H7 (cell line): ENCODE results near the gene TOPORS. TPM values are rescaled to one million over a fixed set of nuclear protein-coding genes. Genes with fewer than 3 reads are reported as not detected.
"Not testable (repeated sequence)": the region's sequence is repeated elsewhere in the genome, so short reads cannot be mapped to it uniquely, and the experiment has no call there.

Experiments used
- DNase-seq: peaks from one replicate; pipeline ENCODE4 v3.0.0; 2012
- H3K27me3 ChIP-seq: 2 replicates; pipeline ENCODE4 v1.6.0; 2011; ENCODE audit warnings: mild to moderate bottlenecking, low read length; ENCODE audit not compliant: control insufficient read depth, insufficient read depth
- H3K36me3 ChIP-seq: replicated peaks from 2 replicates; pipeline ENCODE4 v1.5.1; 2011; ENCODE audit warnings: low read length; ENCODE audit not compliant: control insufficient read depth, insufficient read depth
- H3K4me3 ChIP-seq: 2 replicates; pipeline ENCODE4 v1.5.1; 2011; ENCODE audit warnings: low read depth, mild to moderate bottlenecking, control low read depth, low read length, moderate library complexity; ENCODE audit not compliant: insufficient read depth
- total RNA-seq: library from RNA; depleted of rRNA; stranded (reverse); fragments of >200 nt; shearing (Covaris generic); gene quantifications from 2 replicates; pipeline ENCODE4 v1.2.3, GENCODE V29; 2014; rRNA removed

The TOPORS gene
- 27.1 and 31.6 TPM in 2 replicates for total RNA-seq

DNA sequence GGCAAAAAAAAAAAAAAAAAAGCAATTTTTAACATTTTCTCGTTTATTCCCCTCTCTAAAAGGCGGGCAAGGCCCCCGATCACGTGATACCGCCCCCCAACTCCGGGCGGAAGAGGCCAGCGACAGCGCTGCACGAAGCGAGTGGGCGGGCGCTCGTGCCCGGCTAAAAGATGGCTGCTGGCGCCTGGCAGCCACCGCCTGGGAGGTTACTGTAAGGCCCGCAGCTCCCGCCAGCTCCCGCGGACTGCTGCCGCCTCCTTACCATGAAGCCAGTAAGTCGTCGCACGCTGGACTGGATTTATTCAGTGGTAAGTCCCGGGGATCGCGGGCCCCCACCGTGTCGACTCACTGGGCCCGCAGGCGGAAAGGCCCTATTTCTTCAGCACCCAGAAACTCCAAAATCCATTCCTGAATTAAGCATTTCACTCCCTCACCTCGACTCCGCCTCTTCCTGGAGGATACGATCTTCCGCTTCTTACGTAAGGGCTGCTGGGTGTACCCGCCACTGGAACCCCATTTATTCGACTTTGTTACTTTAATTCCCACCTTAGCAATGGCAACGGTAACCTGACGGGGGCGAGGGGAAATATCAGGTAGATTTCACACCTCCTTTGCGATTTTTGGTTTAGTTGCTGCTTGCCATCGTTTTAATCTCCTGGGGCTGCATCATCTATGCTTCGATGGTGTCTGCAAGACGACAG, at the start of gene TOPORS, which contains the start of gene SMIM27:
TOPORS (minus strand) TSS at position 415 of the 701 bp plus-strand sequence; CDS start at position 265, 150 bp downstream.
SMIM27 (plus strand) TSS at position 156 of the 701 bp plus-strand sequence; CDS start at position 264, 108 bp downstream.
- peak; percentile 91 for DNase-seq
- Histone ChIP-seq H3K4me3 (peak within 1 kb of the TSS; percentile 94), H3K36me3 (no peaks in the 10 kb centered on the region), H3K27me3 (no peaks in the 10 kb centered on the region)

DNA sequence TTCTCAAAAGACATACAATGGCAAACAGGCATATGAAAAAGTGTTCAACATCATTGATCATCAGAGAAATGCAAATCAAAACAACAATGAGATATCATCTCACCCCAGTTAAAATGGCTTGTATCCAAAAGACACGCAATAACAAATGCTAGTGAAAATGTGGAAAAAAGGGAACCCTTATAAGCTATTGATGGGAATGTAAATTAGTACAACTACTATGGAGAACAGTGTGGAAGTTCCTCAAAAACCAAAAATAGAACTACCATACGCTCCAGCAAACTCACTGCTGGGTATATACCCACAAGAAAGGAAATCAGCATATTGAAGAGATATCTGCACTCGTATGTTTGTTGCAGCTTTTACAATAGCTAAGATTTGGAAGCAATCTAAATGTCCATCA, 46.6 kb upstream of the TOPORS start:
- not testable (repeated sequence) for H3K36me3 ChIP-seq, H3K27me3 ChIP-seq, H3K4me3 ChIP-seq, DNase-seq

DNA sequence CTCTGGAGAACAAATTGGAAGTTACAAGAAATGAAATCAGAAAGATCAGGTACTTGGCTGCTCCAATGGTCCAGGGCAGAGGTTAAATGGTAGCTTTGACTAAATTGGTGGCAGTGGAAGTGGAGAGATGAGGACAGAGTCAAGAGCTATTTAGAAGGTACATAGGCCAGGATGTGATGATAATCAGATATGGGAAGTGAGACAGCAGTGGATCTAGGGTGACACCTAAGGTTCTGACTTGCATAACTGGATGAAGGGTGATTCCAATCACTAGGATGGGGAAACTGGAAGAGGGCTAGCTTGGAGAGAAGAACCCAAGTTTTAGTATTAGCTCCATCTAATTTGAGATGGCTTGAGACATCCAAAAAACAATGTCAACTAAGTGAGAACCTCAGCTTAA, 44.5 kb upstream of the TOPORS start:
- no peak for DNase-seq
- no peaks in the 10 kb centered on the region for H3K36me3 ChIP-seq
- H3K4me3 ChIP-seq, result no peak overlapping the region
- H3K27me3 ChIP-seq, result no peaks in the 10 kb centered on the region

DNA sequence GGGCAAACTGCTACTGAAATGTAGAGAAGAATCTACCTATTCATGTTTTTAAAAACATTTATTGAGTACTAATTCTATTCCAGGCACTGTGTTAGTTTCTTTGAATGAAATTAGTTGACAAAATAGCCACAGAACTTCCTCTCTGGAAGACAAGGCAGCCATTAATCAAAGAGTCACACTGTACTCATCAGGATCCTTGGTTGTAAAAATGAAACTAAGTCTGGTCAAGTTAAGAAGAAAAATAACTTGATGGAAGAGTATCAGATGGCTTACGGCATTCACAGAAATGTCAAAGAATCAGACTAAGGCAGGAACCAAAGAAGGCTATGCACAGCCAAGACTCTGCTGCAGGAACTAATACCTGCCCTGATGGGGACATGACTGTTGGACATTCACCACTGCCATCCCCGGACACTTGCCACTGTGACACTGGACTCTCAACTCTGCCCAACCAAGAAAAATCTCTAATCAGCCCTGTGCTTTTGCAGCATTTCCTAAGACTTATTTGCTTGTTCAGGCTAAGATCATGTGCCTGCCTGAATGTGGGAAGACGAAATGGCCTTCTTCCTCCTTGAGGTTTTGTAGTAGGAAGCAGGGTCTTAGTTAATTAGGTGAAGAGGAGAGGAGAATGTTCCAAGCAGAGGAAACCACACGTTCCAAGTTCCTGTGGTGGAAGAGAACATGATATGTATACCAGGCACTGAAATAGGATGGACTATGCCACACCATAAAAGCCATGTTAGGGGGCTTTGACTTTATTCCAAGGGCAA, 43.9 kb upstream of the TOPORS start:
- no peak for DNase-seq
- no peaks in the 10 kb centered on the region for H3K27me3 ChIP-seq
- H3K36me3 ChIP-seq, result no peaks in the 10 kb centered on the region
- no peak overlapping the region for H3K4me3 ChIP-seq

DNA sequence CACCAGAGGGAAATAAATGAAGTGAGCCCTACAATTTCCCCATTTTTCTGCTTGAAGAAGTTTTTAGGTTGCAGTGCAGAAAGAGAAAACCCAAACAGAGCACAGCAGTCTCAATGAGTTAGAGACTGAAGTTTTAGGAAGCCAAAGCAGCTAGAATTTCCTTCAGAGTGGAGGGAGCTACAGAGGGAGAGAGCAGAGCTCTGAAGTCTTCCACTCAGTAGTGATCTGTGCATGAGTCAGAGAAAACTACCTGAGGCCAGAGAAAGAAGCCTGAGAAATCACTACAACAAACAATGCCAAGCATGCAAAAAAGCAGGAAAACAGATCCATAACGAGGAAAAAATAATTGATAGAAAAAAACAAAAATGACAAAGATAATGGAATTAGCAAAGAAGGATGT, 38.5 kb upstream of the TOPORS start:
- H3K4me3 ChIP-seq, result no peak overlapping the region
- no peak for DNase-seq

DNA sequence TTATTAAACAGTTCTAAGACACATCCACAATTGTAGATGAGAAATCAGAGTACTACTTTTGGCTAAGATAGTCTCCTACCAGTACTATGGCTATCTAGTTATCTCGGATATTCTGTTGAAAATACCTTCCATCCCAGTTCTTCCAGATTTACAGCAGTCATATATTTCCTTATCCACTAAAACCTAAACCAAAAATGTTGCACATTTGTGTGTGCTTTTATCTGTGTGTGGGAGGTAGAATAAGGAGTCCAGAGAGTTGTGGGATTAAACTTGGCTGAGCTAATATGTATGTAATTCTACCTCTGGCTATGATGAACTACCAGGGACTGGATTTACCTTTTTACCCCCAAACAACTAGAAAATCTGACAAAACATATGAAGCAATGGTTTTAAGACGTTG, 38.1 kb upstream of the TOPORS start:
- H3K27me3 ChIP-seq, result no peaks in the 10 kb centered on the region
- H3K36me3 ChIP-seq, result no peaks in the 10 kb centered on the region
- DNase-seq, result no peak
- no peak overlapping the region for H3K4me3 ChIP-seq

More for the DNA sequence above, 38.5 kb upstream of the TOPORS start:
- Histone ChIP-seq H3K36me3 (no peaks in the 10 kb centered on the region), H3K27me3 (no peaks in the 10 kb centered on the region)

DNA sequence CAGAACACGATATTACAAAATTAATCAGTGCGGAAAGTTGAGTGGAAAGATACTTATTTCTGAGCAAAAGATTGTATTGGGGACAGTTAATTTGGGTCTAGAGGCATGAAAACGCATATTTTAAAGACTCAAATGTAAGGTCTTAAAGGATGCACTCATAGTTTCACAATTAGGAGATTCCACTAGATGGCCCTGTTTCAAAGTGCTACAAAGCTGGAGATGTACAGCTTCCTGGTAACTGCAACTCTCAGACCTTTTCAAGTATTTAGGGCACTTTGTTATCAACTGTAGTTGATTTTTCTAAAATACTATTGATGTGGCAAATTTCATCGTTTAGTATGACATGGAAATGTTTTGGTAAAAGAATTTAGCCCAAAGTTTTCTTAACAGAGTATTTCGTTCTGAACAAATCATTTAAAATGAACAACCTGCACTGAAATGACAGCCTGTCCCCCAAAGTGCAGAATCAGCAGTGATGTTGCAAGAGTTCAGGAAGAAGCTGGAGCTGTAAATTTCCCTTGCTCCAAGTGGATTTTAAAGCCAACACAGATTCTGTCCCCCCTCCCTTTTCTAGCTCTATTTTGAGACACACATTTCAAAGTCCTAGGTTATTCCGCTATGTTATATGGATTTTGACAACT, 36.8 kb upstream of the TOPORS start:
- no peaks in the 10 kb centered on the region for H3K36me3 ChIP-seq
- H3K27me3 ChIP-seq, result no peaks in the 10 kb centered on the region
- H3K4me3 ChIP-seq, result no peak overlapping the region
- DNase-seq, result peak; percentile 48

DNA sequence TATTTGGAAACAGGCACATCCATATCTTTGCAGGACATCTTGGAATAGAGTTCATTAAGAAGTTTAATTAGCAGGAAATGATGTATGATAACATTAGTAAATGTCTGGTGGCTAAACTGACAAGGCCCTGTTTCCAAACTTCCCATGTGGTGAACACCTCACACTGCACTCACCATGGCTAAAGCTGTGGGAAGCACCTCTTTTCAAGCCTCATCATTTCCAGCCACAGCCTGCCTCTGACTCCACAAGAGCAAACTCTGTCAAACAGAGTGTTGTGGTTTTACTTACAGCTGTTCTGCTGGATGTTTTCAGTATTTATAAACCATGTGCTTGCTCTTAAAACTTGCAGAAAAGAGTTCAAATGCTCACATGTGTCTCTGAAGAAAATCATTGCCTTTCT, 35.5 kb upstream of the TOPORS start:
- no peak for DNase-seq
- Histone ChIP-seq H3K27me3 (no peaks in the 10 kb centered on the region), H3K36me3 (no peaks in the 10 kb centered on the region), H3K4me3 (no peak overlapping the region)

DNA sequence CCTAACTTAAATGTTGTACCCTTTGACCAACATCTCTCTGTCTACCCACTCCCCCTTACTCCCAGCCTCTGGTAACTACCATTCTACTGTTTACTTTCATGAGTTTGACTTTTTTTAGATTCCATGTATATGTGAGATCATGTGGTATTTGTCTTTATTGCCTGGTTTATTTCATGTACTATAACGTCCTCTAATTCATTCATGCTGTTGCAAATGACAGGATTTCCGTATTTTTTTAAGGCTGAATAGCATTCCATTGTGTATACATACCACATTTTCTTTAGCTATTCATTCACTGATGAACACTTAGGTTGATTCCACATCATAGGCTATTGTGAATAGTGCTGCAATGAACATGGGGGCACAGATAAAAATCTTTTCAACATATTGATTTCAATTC, 32.4 kb upstream of the TOPORS start:
- Histone ChIP-seq H3K27me3 (no peaks in the 10 kb centered on the region), H3K4me3 (no peak overlapping the region), H3K36me3 (no peaks in the 10 kb centered on the region)
- no peak for DNase-seq

DNA sequence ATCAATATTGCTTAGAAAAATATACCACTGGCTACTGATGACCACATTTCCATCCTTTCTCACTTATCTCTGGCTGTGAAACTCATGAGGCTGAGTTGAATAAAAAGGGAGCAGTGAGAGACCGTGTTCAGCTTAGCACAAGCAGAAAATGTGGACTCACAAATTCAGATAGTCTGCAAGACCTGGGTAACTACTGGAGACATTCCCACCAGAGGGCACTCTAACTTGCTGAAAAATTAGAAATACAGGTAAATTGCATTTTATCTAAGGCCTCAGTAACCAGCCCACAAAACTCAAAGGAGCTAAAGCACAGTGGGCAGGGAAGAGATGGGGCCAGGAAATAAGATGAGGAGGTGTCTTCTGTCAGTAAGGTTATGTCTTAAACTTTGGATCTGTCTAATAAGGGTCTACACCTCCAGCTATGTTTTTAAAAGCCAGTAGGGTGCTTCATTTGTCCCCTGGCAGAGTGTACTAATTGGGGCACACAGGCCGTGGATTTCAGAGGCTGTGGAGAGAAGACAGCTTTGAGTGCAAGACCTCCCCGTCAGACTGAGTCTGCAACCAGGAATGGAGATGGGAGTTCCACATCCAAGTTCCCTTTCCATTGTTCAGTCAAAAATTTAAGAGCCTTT, 29.2 kb upstream of the TOPORS start:
- Histone ChIP-seq H3K4me3 (no peak overlapping the region), H3K36me3 (no peaks in the 10 kb centered on the region), H3K27me3 (no peaks in the 10 kb centered on the region)
- DNase-seq, result peak; percentile 64

DNA sequence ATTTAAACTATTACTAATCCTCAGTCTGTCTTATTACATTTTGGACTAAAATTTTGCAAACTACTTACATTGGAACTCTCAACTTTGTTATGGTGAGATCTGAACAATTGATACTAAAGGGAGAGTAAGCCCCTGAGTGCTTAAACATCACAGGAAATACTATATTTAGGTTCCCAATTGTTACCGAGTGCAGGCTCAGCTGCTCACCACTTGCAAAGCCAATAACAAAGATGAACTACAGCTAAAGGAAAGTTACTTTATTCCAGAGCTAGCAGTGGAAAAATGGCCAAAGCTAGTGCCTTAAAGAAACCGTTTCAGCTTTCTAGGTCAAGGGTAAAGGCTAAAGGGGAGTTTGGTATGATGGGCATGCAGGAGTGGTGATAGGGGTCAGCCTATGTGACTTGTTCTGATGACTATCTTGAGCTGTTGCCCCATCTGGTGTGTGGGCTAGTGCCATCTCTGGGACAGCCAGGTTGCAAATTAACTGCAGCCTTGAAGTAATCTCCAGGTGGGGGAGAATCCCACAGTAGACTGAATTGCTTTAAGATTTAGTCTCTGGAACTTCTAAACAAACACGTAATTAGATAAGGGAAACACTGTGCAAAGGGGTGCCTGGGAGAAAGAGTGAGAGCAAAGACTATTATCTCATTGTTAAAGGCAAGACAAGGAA, 28.4 kb upstream of the TOPORS start:
- Histone ChIP-seq H3K27me3 (no peaks in the 10 kb centered on the region), H3K36me3 (no peaks in the 10 kb centered on the region), H3K4me3 (no peak overlapping the region)
- no peak for DNase-seq

DNA sequence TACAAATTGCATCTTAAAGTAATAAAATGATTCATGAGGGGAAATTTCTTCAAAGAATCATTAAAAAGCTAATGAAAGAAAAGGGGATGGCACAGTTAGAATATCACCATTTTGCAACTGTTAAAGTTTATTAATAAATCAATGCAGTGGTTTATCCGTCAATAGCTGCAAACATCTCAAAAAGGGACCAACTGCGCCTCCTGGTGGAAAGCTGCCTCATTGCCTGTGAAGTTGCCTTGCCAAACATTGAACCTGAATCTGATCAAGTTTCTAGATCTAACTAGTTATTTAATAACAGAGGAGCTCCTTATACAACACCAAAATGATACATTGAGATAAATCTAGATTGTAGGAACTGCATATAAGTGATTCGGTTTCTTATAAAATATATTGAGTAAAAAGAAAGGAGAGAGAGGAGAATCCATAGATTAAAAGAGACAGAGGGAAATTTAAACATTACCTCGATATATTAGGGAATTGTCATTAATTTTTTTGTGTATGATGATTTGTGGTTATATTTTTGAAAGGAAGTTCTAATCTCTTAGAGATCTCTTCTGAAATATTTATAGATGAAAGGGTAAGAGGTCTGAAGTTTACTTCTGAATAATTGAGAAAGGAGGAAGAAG, 27.4 kb upstream of the TOPORS start:
- H3K4me3 ChIP-seq, result no peak overlapping the region
- H3K27me3 ChIP-seq, result no peaks in the 10 kb centered on the region
- DNase-seq, result peak; percentile 47
- H3K36me3 ChIP-seq, result no peaks in the 10 kb centered on the region

DNA sequence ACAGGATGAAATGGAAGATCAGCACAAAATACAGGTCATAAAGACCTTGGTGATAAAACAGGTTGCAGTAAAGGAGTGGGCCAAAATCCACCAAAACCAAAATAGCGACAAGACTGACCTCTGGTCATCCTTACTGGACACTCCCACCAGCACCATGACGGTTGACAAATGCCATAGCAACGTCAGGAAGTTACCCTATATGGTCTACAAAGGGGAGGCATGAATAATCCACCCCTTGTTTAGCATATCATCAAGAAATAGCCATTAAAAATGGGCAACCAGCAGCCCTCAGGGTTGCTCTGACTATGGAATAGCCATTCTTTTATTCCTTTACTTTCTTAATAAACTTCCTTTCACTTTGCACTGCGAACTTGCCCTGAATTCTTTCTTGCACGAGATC, 26.6 kb upstream of the TOPORS start:
- H3K27me3 ChIP-seq, result no peaks in the 10 kb centered on the region
- H3K4me3 ChIP-seq, result no peak overlapping the region
- no peaks in the 10 kb centered on the region for H3K36me3 ChIP-seq
- no peak for DNase-seq

DNA sequence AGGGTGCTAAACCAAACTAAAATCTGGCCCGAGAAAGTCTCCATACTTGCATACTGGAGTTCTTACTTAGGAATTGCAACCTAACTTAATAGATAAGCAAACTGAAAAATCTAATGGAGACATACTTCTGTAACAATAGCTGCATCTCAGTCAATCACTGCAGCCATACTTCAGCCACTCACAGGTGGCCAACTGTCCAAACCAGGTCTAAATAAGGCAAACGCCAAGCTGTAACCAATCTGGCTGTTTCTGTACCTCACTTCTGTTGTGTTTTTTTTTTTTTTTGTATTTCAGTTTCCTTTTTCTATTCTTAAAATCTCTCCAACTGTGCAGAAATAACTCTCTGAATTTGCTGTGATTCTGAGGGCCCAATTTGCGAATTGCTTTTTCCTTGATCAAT, 24.9 kb upstream of the TOPORS start:
- no peak overlapping the region for H3K4me3 ChIP-seq
- no peak for DNase-seq
- H3K27me3 ChIP-seq, result no peaks in the 10 kb centered on the region
- no peaks in the 10 kb centered on the region for H3K36me3 ChIP-seq
